T-helper 17 cell (primary cell): ENCODE results near the gene ZSCAN31. TPM values are rescaled to one million over a fixed set of nuclear protein-coding genes. Genes with fewer than 3 reads are reported as not detected.
"Not testable (repeated sequence)": the region's sequence is repeated elsewhere in the genome, so short reads cannot be mapped to it uniquely, and the experiment has no call there.

Experiments
- ATAC-seq: fragments of 150-1000 bp; cut with Tn5 transposase; 2 replicates; pipeline ENCODE4 v1.10.0; 2021; ENCODE audit warnings: mild to moderate bottlenecking, moderate library complexity
- DNase-seq, 3 donors: peaks; one replicate each; pipeline versions ENCODE4 v3.0.0 to v3.0.0-alpha.2; 2020 to 2021
- H3K9me3 ChIP-seq: one replicate; pipeline ENCODE4 v1.7.0; 2013; ENCODE audit warnings: low read length, mild to moderate bottlenecking; ENCODE audit not compliant: control insufficient read depth, poor library complexity, severe bottlenecking
- H3K27ac Mint-ChIP-seq: one replicate; pipeline ENCODE4 v1.8.0; 2022; ENCODE audit warnings: mild to moderate bottlenecking, moderate library complexity, mixed read lengths
- H3K27me3 Mint-ChIP-seq: one replicate; pipeline ENCODE4 v1.8.0; 2022; ENCODE audit warnings: mixed read lengths
- H3K36me3 Mint-ChIP-seq: one replicate; pipeline ENCODE4 v1.8.0; 2022; ENCODE audit warnings: low read depth, mixed read lengths
- H3K4me1 Mint-ChIP-seq: one replicate; pipeline ENCODE4 v1.8.0; 2022; ENCODE audit warnings: mild to moderate bottlenecking, mixed read lengths
- H3K4me3 Mint-ChIP-seq: one replicate; pipeline ENCODE4 v1.8.0; 2022; ENCODE audit warnings: mild to moderate bottlenecking, moderate library complexity, mixed read lengths
- total RNA-seq, 4 donors: library from RNA in 2 of 4; stranded (reverse) in 2 of 4; gene quantifications; one replicate each; pipeline ENCODE4 v1.2.3 and lab custom pipeline; 2022 to 2026

The ZSCAN31 gene
- total RNA-seq (under 1 TPM; 0.77 to 0.86 TPM), total RNA-seq (lab: John Stamatoyannopoulos, UW) (1.3 to 2.0 reads per million in 2 donors)

DNA sequence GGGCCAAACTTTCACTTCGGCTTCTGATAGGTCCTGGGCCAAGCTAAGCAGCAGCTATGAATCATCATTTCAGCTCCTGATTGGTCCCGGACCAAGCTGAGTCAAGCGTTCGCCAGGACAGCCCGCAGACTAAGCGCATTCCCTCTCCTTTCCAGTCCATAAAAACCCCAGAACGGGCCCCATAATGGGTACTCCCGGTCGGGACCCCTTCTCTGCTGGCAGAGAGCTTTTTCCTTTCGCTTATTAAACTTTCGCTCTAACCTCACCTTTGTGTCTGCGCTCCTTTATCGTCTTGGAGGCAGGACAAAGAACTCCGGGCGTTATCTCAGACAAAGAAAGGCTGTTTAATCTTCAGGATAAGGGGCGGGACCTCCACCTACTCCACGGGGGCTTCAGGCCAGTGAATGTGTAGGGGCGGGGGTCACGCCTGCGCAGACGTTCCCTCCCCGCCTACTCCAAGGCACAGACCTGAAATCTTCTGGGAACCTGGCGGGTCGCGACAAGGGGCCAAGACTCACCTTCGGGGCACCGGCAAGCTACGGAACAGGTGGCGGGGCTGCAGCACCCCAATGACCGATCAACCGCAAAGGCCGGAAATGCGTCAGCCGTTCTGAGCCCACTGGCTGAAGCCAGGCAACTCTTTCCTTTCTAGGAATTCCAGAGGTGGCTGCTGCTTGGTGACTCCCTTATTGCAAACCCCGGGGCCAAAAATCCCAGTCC, at the start of gene ZSCAN31:
ZSCAN31 (minus strand) TSS at position 585 of the 720 bp plus-strand sequence. CDS start 6,465 bp downstream, outside the sequence.
- H3K27me3 Mint-ChIP-seq, result no peaks in the 10 kb centered on the region
- peaks cover 2% of the 10 kb centered on the region for H3K4me1 Mint-ChIP-seq
- H3K9me3 ChIP-seq, result no peaks in the 10 kb centered on the region
- H3K4me3 Mint-ChIP-seq, result no peak within 1 kb of the TSS
- H3K27ac Mint-ChIP-seq, result no peak within 1 kb of the TSS
- H3K36me3 Mint-ChIP-seq, result no peaks in the 10 kb centered on the region
- ATAC-seq (peak; percentile 94), DNase-seq (peak; percentile 54 to 68 (median 55))

DNA sequence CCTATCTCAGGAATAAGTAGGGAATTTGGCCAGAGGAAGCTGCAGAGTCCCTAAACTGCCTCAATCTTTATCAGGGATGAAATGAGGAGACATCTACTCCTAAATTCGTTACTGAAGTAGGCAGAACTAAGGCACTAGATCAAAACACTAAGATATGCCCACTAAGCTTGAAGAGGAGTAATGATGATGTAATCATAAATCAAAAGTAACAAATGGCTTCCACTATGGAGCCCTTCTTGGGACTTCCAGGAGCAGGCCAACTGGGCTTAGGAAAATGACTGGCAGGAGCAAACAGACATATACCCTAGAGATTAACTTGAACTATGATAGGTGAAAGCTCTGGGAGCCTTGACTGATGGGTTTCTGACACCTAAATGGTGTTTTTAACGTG, 48.2 kb upstream of the ZSCAN31 start:
- Mint-ChIP-seq H3K36me3 (peaks cover 23% of the 10 kb centered on the region), H3K27me3 (no peaks in the 10 kb centered on the region), H3K27ac (no peak overlapping the region), H3K4me1 (peaks cover 3% of the 10 kb centered on the region), H3K4me3 (no peak overlapping the region)
- no peak for DNase-seq
- no peak for ATAC-seq
- peaks cover 3% of the 10 kb centered on the region for H3K9me3 ChIP-seq

DNA sequence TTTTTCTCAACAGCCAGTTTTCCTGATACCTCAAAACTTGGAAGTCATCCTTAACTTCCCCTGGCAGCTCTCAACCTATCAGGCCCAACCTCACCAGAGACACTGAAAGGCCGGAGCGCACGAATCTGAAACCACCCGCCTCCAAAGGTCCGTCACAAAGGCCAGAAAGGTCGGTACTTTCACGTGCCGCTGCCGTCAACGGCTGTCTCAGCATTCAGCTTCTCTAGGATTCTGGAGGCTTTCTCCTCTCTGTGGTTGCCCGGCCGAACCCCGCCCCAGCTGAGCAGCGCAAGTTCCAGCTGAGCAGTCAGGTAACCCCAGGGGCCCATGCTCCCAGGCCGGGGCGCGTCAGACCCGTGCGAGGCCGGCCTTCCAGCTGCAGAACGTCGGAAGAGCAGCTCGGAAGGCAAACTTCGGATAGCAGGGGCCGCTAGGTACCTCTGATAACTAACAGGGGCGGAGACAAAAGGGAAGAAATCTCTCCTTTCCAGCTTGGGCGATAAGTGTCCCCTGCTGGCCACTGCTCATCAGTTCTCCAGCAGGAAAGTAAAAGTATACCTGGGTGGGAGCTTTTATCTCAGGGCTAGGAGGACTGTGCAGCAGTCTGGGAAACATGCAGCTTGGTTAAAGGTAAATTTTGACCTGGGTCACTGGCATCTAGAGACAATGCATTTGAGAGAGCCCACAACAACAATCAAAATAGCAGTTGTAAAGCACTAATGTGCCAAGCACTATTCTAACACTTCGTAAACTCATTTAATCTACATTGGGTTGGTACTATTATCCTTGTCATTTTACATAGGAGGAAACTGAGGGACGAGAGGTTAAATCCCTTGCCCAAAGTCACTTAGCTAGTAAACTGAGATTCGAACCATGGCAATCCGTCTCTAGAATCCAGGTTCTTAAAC, 47.5 kb upstream of the ZSCAN31 start:
- no peaks in the 10 kb centered on the region for H3K27me3 Mint-ChIP-seq
- ATAC-seq (peak; percentile 79), DNase-seq (no peak)
- peaks cover 3% of the 10 kb centered on the region for H3K4me1 Mint-ChIP-seq
- peaks cover 3% of the 10 kb centered on the region for H3K9me3 ChIP-seq
- H3K27ac Mint-ChIP-seq, result no peak overlapping the region
- H3K4me3 Mint-ChIP-seq, result no peak overlapping the region
- peaks cover 22% of the 10 kb centered on the region for H3K36me3 Mint-ChIP-seq

DNA sequence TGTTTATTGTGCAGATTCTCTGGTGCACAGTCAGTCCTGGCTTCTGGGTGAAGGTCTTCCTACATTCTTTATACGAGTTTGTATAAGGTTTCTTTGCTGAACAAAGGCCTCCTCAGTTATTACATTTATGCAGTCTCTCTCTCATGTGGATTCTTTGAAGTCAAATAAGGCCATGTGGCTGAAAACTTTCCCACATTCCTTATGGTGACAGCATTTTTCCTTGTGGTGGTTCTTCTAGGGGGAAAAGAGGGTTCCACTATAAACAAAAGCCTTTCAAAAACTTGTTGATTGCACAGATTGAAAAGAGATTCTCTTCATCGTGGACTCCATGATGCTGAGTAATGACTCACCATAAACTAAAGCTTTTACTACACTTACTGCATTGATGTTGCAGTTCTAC, 44.4 kb upstream of the ZSCAN31 start:
- H3K9me3 ChIP-seq, result peaks cover 3% of the 10 kb centered on the region
- DNase-seq, result no peak
- no peak for ATAC-seq
- no peaks in the 10 kb centered on the region for H3K4me1 Mint-ChIP-seq
- peaks cover 13% of the 10 kb centered on the region for H3K36me3 Mint-ChIP-seq
- H3K27ac Mint-ChIP-seq, result no peak overlapping the region
- H3K4me3 Mint-ChIP-seq, result no peak overlapping the region
- H3K27me3 Mint-ChIP-seq, result no peaks in the 10 kb centered on the region

DNA sequence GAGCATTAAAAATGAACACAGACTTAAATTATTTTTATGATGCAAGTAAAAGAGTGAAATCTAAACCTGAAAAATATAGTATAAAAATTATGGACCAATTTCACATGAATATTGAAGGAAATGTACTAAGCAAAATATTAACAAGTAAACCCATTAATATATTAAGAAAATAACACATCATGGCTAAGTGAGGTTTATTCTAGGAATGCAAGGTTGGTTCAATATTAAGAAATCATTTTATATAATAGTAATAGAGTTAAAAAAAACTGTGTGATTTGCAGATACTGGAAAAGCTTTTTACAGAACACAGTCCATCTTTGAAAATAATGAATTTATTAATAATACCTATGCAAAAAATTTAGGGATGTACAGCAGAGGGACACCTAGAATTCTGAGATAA, 42.7 kb upstream of the ZSCAN31 start:
- no peaks in the 10 kb centered on the region for H3K4me1 Mint-ChIP-seq
- peaks cover 16% of the 10 kb centered on the region for H3K36me3 Mint-ChIP-seq
- no peak for DNase-seq
- H3K27ac Mint-ChIP-seq, result no peak overlapping the region
- ATAC-seq, result no peak
- no peaks in the 10 kb centered on the region for H3K27me3 Mint-ChIP-seq
- no peak overlapping the region for H3K4me3 Mint-ChIP-seq
- no peaks in the 10 kb centered on the region for H3K9me3 ChIP-seq

DNA sequence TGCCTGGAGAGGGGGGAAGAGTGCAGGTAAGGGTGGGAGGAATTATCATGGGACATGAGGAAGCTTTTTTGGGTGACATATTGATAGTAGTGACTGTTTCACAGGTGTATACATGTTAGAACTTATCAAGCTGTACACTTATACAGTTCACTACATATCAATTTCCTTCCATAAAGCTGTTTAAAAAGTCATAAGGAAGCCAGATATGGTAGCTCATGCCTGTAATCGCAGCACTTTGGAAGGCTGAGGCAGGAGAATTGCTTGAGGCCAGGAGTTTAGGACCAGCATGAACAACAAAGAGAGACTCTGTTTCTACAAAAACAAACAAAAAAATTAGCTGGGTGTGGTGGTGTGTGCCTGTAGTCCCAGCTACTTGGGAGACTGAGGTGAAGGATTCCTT, 41.9 kb upstream of the ZSCAN31 start:
- ATAC-seq (no peak), DNase-seq (no peak)
- Mint-ChIP-seq H3K4me3 (no peak overlapping the region), H3K4me1 (no peaks in the 10 kb centered on the region), H3K36me3 (peaks cover 16% of the 10 kb centered on the region), H3K27me3 (no peaks in the 10 kb centered on the region), H3K27ac (no peak overlapping the region)
- H3K9me3 ChIP-seq, result no peaks in the 10 kb centered on the region

DNA sequence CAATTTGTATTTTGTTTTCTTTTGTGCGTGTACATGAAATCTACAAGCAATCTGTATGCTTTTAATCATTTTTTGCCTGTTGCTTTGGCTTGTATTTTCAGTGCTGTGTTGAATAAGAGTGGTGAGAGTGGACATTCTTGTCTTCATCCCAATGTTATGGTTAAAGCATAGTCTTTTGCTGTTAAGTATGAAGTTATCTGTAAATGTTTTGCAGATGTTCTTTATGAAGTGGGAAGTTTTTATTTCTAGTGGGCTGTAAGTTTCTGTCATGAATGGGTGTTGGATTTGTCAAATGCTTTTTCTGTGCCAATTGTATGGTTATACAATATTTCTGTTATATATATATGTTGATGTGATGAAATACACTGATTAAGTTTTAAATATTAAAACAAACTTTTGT, 38.0 kb upstream of the ZSCAN31 start:
- Mint-ChIP-seq H3K4me1 (no peaks in the 10 kb centered on the region), H3K27ac (no peak overlapping the region), H3K36me3 (peaks cover 3% of the 10 kb centered on the region), H3K27me3 (no peaks in the 10 kb centered on the region), H3K4me3 (no peak overlapping the region)
- DNase-seq, result no peak
- ATAC-seq, result no peak
- H3K9me3 ChIP-seq, result no peaks in the 10 kb centered on the region

DNA sequence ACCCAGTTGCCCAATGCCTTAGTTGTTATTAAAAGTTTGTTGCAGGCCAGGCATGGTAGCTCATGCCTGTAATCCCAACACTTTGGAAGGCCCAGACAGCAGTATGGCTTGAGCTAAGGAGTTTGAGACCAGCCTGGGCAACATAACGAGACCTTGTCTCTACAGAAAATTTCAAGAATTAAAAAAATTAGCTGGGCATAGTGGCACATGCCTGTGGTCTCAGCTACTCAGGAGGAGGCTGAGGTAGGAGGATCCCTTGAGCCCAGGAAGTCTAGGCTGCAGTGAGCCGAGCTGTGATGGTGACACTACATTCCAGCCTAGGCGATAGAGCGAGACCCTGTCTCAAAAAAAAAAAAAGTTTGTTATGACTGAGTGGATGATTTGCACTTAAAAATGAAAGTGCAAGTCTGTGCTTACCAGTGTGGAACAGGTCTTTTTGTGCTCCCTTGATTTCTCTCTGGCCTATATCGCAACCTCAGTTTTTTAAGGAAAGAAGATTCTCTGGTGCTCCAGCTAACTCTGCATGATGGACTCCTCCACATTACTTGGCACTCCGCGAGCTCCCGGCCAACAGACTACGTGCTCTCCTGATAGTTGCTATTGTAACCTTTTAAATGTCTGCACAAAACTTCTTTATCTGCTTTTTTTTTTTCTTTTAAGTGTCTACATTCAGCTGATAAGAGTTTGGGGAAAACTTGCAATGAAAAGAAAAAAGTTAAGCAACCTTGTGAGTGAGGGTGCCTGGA, 35.9 kb upstream of the ZSCAN31 start:
- H3K9me3 ChIP-seq, result no peaks in the 10 kb centered on the region
- H3K4me3 Mint-ChIP-seq, result no peak overlapping the region
- H3K27ac Mint-ChIP-seq, result no peak overlapping the region
- peaks cover 5% of the 10 kb centered on the region for H3K36me3 Mint-ChIP-seq
- DNase-seq (no peak), ATAC-seq (no peak)
- H3K4me1 Mint-ChIP-seq, result no peaks in the 10 kb centered on the region
- H3K27me3 Mint-ChIP-seq, result no peaks in the 10 kb centered on the region

DNA sequence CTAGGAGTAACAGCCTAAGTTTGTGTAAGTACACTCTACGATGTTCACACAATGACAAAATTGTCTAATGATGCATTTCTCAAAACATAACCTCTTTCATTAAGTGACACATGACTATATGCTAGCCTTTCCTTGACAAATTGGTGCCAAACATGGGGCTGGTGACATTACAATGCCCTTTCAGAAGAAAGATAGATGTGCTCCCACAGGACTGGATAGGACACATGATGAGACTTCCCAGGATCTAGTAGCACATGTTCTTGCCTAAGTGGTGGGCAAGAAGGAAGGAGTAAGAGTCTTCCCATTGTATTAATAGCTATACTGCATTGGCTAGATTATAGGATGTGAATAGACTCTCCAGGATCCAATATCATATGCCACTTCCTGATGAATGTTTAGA, 35.3 kb upstream of the ZSCAN31 start:
- Mint-ChIP-seq H3K36me3 (peaks cover 5% of the 10 kb centered on the region), H3K27ac (no peak overlapping the region), H3K4me1 (no peaks in the 10 kb centered on the region), H3K27me3 (no peaks in the 10 kb centered on the region), H3K4me3 (no peak overlapping the region)
- no peaks in the 10 kb centered on the region for H3K9me3 ChIP-seq
- ATAC-seq (no peak), DNase-seq (no peak)

DNA sequence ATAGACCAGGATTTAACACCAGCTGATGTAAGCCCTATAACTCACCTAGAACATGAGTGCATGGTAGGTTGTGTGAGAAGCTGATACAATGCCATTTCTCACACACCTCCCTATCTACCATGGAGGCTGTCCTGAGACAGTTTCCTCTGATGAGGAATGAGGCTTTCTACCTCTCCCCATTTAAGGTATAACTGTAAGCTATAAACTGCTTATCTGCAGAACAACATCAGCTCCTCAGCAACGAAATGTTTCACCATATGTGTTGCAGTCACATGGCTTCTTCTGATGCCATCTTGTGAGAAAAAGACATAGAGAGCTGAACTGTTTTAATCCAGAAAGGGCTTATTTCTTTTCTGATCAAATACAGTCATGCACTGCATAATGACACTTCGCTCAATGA, 34.5 kb upstream of the ZSCAN31 start:
- no peak overlapping the region for H3K27ac Mint-ChIP-seq
- no peak for ATAC-seq
- H3K9me3 ChIP-seq, result no peaks in the 10 kb centered on the region
- DNase-seq, result no peak
- no peaks in the 10 kb centered on the region for H3K27me3 Mint-ChIP-seq
- no peak overlapping the region for H3K4me3 Mint-ChIP-seq
- peaks cover 6% of the 10 kb centered on the region for H3K36me3 Mint-ChIP-seq
- no peaks in the 10 kb centered on the region for H3K4me1 Mint-ChIP-seq

DNA sequence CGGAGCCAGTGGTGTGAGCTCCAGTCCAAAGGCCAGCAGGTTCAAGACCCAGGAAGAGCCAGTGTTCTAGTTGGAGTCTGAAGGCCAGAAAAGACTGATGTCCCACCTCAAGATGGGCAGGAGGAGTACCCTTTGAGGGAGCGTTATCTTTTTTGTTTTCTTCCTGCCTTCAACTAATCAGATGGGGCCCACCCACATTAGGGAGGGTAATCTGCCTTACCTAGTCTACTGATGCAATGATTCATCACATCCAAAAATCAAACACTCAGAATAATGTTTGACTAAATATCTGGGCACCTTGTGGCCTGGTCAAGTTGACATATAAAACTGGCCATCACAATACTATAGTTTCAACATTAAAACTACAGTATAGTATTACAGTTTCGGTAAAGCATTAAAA, 33.5 kb upstream of the ZSCAN31 start:
- H3K9me3 ChIP-seq, result no peaks in the 10 kb centered on the region
- no peaks in the 10 kb centered on the region for H3K27me3 Mint-ChIP-seq
- H3K4me1 Mint-ChIP-seq, result peaks cover 3% of the 10 kb centered on the region
- H3K36me3 Mint-ChIP-seq, result peaks cover 7% of the 10 kb centered on the region
- no peak for DNase-seq
- no peak overlapping the region for H3K27ac Mint-ChIP-seq
- no peak overlapping the region for H3K4me3 Mint-ChIP-seq
- no peak for ATAC-seq

DNA sequence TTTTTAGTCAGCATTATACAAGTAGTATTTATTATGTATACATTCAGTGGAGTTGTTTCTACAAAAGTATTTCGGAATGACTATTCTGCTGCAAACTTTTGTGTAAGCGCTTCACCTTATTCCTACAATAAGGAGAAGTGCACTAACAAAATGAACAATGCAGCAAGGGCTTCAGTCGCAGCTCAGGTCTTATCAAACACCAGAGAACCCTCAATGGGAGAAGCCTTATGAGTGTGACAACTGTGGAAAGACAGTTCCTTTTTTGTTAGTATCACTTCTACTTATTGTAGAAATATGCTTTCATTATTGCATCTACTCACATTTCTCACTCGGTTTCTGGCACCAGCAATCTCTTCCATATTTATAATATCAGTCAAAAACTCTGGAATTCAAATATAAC, 32.6 kb upstream of the ZSCAN31 start:
- Mint-ChIP-seq H3K27me3 (no peaks in the 10 kb centered on the region), H3K4me1 (peaks cover 3% of the 10 kb centered on the region), H3K4me3 (no peak overlapping the region), H3K36me3 (peaks cover 7% of the 10 kb centered on the region), H3K27ac (no peak overlapping the region)
- DNase-seq, result no peak
- no peaks in the 10 kb centered on the region for H3K9me3 ChIP-seq
- no peak for ATAC-seq

DNA sequence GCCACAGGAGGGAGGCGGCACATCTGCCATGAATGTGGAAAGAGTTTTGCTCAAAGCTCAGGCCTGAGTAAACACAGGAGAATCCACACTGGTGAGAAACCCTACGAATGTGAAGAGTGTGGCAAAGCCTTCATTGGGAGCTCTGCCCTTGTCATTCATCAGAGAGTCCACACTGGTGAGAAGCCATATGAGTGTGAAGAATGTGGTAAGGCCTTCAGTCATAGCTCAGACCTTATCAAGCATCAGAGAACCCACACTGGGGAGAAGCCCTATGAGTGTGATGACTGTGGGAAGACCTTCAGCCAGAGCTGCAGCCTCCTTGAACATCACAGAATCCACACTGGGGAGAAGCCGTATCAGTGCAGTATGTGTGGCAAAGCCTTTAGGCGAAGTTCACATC, 29.6 kb upstream of the ZSCAN31 start:
- H3K9me3 ChIP-seq, H3K4me1 Mint-ChIP-seq, H3K27ac Mint-ChIP-seq, H3K27me3 Mint-ChIP-seq, H3K4me3 Mint-ChIP-seq, DNase-seq, ATAC-seq, H3K36me3 Mint-ChIP-seq: not testable (repeated sequence)
